ENCODE measurements around the gene SYNRG.
A peak's percentile ranks its signal among the peaks of the same experiment; 100 is the strongest.

The SYNRG gene

GRCh38 chr17:37494971-37495370 lies 114.2 kb downstream of the SYNRG start:
- no peak for DNase-seq (ENCODE audit: low spot score)

GRCh38 chr17:37494401-37494831 lies 114.8 kb downstream of the SYNRG start:
- no peak for DNase-seq (ENCODE audit: low spot score)

GRCh38 chr17:37493249-37494027 lies 115.8 kb downstream of the SYNRG start:
- peak; percentile 80 for DNase-seq (ENCODE audit: low spot score)

- DNase-seq (ENCODE audit: low spot score) = no peak
Observed at GRCh38 chr17:37492167-37492566, 117.1 kb downstream of the SYNRG start.

GRCh38 chr17:37490638-37491614 lies 118.3 kb downstream of the SYNRG start:
- DNase-seq (ENCODE audit: low spot score) = peak; percentile 76

GRCh38 chr17:37490022-37490587 lies 119.1 kb downstream of the SYNRG start:
- DNase-seq (ENCODE audit: low spot score) = peak; percentile 77

GRCh38 chr17:37489197-37490001 lies 119.8 kb downstream of the SYNRG start, which contains the start of gene DUSP14:
TSS of gene DUSP14 (plus strand) at chr17:37489891. CDS start at chr17:37512273, 22,382 bp downstream.
- DNase-seq (ENCODE audit: low spot score) = peak; percentile 84

- DNase-seq (ENCODE audit: low spot score) = peak; percentile 85
Observed at GRCh38 chr17:37488607-37489196, 120.5 kb downstream of the SYNRG start.

- peak; percentile 83 for DNase-seq (ENCODE audit: low spot score)
Observed at GRCh38 chr17:37488009-37488604, 121.1 kb downstream of the SYNRG start.

- DNase-seq (ENCODE audit: low spot score) = no peak
Observed at GRCh38 chr17:37485938-37486570, 123.2 kb downstream of the SYNRG start.

GRCh38 chr17:37483311-37484039 lies 125.7 kb downstream of the SYNRG start:
- DNase-seq (ENCODE audit: low spot score) = no peak

GRCh38 chr17:37481001-37481665 lies 128.1 kb downstream of the SYNRG start:
- no peak for DNase-seq (ENCODE audit: low spot score)

- no peak for DNase-seq (ENCODE audit: low spot score)
Observed at GRCh38 chr17:37480427-37480826, 128.8 kb downstream of the SYNRG start.

- no peak for DNase-seq (ENCODE audit: low spot score)
Observed at GRCh38 chr17:37479025-37479424, 130.2 kb downstream of the SYNRG start.

- no peak for DNase-seq (ENCODE audit: low spot score)
Observed at GRCh38 chr17:37478187-37478586, 131.0 kb downstream of the SYNRG start.

- peak; percentile 38 for DNase-seq (ENCODE audit: low spot score)
Observed at GRCh38 chr17:37476431-37477120, 132.6 kb downstream of the SYNRG start.

GRCh38 chr17:37475731-37476420 lies 133.3 kb downstream of the SYNRG start:
- DNase-seq (ENCODE audit: low spot score) = no peak

- no peak for DNase-seq (ENCODE audit: low spot score)
Observed at GRCh38 chr17:37470181-37470580, 139.0 kb downstream of the SYNRG start.
